HFFc6 (cell line): ENCODE results near the gene EGLN2. TPM values are rescaled to one million over a fixed set of nuclear protein-coding genes. Genes with fewer than 3 reads are reported as not detected.
"Not testable (repeated sequence)": the region's sequence is repeated elsewhere in the genome, so short reads cannot be mapped to it uniquely, and the experiment has no call there.

ENCODE experiments used
- DNase-seq: peaks from one replicate; pipeline ENCODE4 v3.0.0-alpha.2; 2018
- H3K27ac Mint-ChIP-seq: 2 replicates; pipeline ENCODE4 v1.8.0; 2020; ENCODE audit warnings: mild to moderate bottlenecking, mixed read lengths
- H3K27me3 Mint-ChIP-seq: 2 replicates; pipeline ENCODE4 v1.8.0; 2021; ENCODE audit warnings: mild to moderate bottlenecking, moderate library complexity, mixed read lengths; ENCODE audit not compliant: insufficient read depth
- H3K36me3 Mint-ChIP-seq: 2 replicates; pipeline ENCODE4 v1.8.0; 2021; ENCODE audit warnings: low read depth, mixed read lengths
- H3K4me1 Mint-ChIP-seq: 2 replicates; pipeline ENCODE4 v1.8.0; 2020; ENCODE audit warnings: low read depth, mixed read lengths
- H3K4me3 Mint-ChIP-seq: 2 replicates; pipeline ENCODE4 v1.8.0; 2020; ENCODE audit warnings: mild to moderate bottlenecking, moderate library complexity, mixed read lengths
- H3K9me3 Mint-ChIP-seq: 2 replicates; pipeline ENCODE4 v1.8.0; 2020; ENCODE audit warnings: mild to moderate bottlenecking, mixed read lengths
- CTCF ChIP-seq: fragments of 200-600 bp; sonication (generic); IDR thresholded peaks from 2 replicates; pipeline ENCODE4 v1.5.0; 2021; ENCODE audit warnings: antibody characterized with exemption, mild to moderate bottlenecking
- total RNA-seq, 6 experiments: library from RNA; stranded (reverse); fragmentation: NEBNext Ultra II Directional; extraction: Animal tissue kit (Norgen Biotek cat#: 25700); gene quantifications; 2 replicates in 1 of 6; 3 replicates in 5 of 6; pipeline ENCODE4 v1.2.3, GENCODE V29; 2021

Gene EGLN2
- total RNA-seq, 6 experiments from 2014 or later = 56.0 to 72.0 (median 60.1) TPM

GRCh38 chr19:40810160-40810559 is 11.2 kb downstream of the EGLN2 start:
- H3K27ac Mint-ChIP-seq = peak overlapping the region; percentile 88

GRCh38 chr19:40810649-40811408 is 11.8 kb downstream of the EGLN2 start:
- Mint-ChIP-seq H3K36me3 (peaks cover 22% of the 10 kb centered on the region), H3K4me1 (peaks cover 52% of the 10 kb centered on the region), H3K4me3 (peak overlapping the region; percentile 87), H3K27ac (peak overlapping the region; percentile 88)
- not testable (repeated sequence) for H3K27me3 Mint-ChIP-seq, H3K9me3 Mint-ChIP-seq
- peak; percentile 69 for DNase-seq

More at GRCh38 chr19:40810160-40810559, 11.2 kb downstream of the EGLN2 start:
- DNase-seq = no peak
- peak overlapping the region; percentile 87 for H3K4me3 Mint-ChIP-seq
- peaks cover 22% of the 10 kb centered on the region for H3K36me3 Mint-ChIP-seq
- no peaks in the 10 kb centered on the region for H3K9me3 Mint-ChIP-seq
- peaks cover 59% of the 10 kb centered on the region for H3K4me1 Mint-ChIP-seq
- H3K27me3 Mint-ChIP-seq = peaks cover 6% of the 10 kb centered on the region
- no peak for TF ChIP-seq CTCF

- H3K9me3 Mint-ChIP-seq = no peaks in the 10 kb centered on the region
- H3K36me3 Mint-ChIP-seq = peaks cover 22% of the 10 kb centered on the region
- H3K27me3 Mint-ChIP-seq = peaks cover 6% of the 10 kb centered on the region
- H3K4me1 Mint-ChIP-seq = peaks cover 44% of the 10 kb centered on the region
- peak; percentile 18; the same call in 1 of the 2 replicates for TF ChIP-seq CTCF
- DNase-seq = no peak
- H3K4me3 Mint-ChIP-seq = peak overlapping the region; percentile 56
- peak overlapping the region; percentile 46 for H3K27ac Mint-ChIP-seq
Observed at GRCh38 chr19:40811478-40812341, 12.7 kb downstream of the EGLN2 start.

- Mint-ChIP-seq H3K4me1 (peaks cover 37% of the 10 kb centered on the region), H3K36me3 (peaks cover 19% of the 10 kb centered on the region), H3K27ac (peak overlapping the region; percentile 56)
- not testable (repeated sequence) for H3K27me3 Mint-ChIP-seq, H3K9me3 Mint-ChIP-seq, H3K4me3 Mint-ChIP-seq, DNase-seq
Observed at GRCh38 chr19:40812571-40812970, 13.6 kb downstream of the EGLN2 start.

GRCh38 chr19:40813182-40813581 is 14.2 kb downstream of the EGLN2 start:
- peaks cover 6% of the 10 kb centered on the region for H3K27me3 Mint-ChIP-seq
- no peak for DNase-seq
- no peak for TF ChIP-seq CTCF
- H3K4me3 Mint-ChIP-seq = no peak overlapping the region
- no peak overlapping the region; the same call in 1 of the 2 replicates for H3K27ac Mint-ChIP-seq
- H3K4me1 Mint-ChIP-seq = peaks cover 32% of the 10 kb centered on the region
- peaks cover 13% of the 10 kb centered on the region for H3K36me3 Mint-ChIP-seq
- H3K9me3 Mint-ChIP-seq = no peaks in the 10 kb centered on the region

- H3K27me3 Mint-ChIP-seq = peaks cover 4% of the 10 kb centered on the region
- no peak overlapping the region for H3K27ac Mint-ChIP-seq
- H3K4me3 Mint-ChIP-seq = no peak overlapping the region
- H3K4me1 Mint-ChIP-seq = peaks cover 42% of the 10 kb centered on the region
- no peak for TF ChIP-seq CTCF
- H3K36me3 Mint-ChIP-seq = peaks cover 5% of the 10 kb centered on the region
- no peak for DNase-seq
- no peaks in the 10 kb centered on the region for H3K9me3 Mint-ChIP-seq
Observed at GRCh38 chr19:40815223-40815622, 16.2 kb downstream of the EGLN2 start.
